T-helper 1 cell treated with Interleukin-12 subunit alpha and Interleukin-12 subunit beta and Interleukin-4 antibody, amounts not matched to agents 30 μg/mL and 1 μg/mL, for 36 hours (primary cell): ENCODE measurements around the gene HSPG2.
"Not testable (repeated sequence)": the region's sequence is repeated elsewhere in the genome, so short reads cannot be mapped to it uniquely, and the experiment has no call there.

Source experiments
- H3K27ac Mint-ChIP-seq: one replicate; pipeline ENCODE4 v1.8.0; 2021; ENCODE audit warnings: mild to moderate bottlenecking, mixed read lengths
- H3K27me3 Mint-ChIP-seq: one replicate; pipeline ENCODE4 v1.8.0; 2021; ENCODE audit warnings: low read depth, mixed read lengths
- H3K36me3 Mint-ChIP-seq: one replicate; pipeline ENCODE4 v1.8.0; 2021; ENCODE audit warnings: low read depth, mixed read lengths
- H3K4me1 Mint-ChIP-seq: one replicate; pipeline ENCODE4 v1.8.0; 2021; ENCODE audit warnings: low read depth, mixed read lengths
- H3K4me3 Mint-ChIP-seq: one replicate; pipeline ENCODE4 v1.8.0; 2021; ENCODE audit warnings: mild to moderate bottlenecking, moderate library complexity, mixed read lengths
- H3K9me3 Mint-ChIP-seq: one replicate; pipeline ENCODE4 v1.8.0; 2021; ENCODE audit warnings: mixed read lengths

The HSPG2 gene

DNA sequence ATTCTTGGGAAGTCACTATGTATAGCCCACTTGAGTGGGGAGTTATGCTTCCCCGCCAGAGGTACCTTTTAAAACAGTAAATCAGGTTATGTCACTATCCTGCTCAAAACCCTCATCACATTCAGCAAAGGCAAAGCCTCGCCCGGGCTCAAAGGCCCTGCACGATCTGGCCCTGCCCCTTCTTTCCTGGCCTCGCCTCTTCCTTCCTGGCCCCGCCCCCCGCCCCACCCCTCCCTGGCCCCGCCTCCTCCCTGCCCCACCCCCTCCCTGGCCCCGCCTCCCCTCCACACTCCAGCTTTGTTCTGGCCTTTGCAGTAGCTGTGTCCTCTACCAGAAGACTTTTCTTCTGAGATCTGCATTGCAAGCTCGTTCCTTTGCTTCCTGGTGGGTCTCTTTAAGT, 118.5 kb downstream of the HSPG2 start:
- H3K36me3 Mint-ChIP-seq: no peaks in the 10 kb centered on the region
- peak overlapping the region; percentile 15 for H3K27ac Mint-ChIP-seq
- no peaks in the 10 kb centered on the region for H3K9me3 Mint-ChIP-seq
- H3K4me1 Mint-ChIP-seq: peaks cover 5% of the 10 kb centered on the region
- H3K27me3 Mint-ChIP-seq: peaks cover 6% of the 10 kb centered on the region
- no peak overlapping the region for H3K4me3 Mint-ChIP-seq

DNA sequence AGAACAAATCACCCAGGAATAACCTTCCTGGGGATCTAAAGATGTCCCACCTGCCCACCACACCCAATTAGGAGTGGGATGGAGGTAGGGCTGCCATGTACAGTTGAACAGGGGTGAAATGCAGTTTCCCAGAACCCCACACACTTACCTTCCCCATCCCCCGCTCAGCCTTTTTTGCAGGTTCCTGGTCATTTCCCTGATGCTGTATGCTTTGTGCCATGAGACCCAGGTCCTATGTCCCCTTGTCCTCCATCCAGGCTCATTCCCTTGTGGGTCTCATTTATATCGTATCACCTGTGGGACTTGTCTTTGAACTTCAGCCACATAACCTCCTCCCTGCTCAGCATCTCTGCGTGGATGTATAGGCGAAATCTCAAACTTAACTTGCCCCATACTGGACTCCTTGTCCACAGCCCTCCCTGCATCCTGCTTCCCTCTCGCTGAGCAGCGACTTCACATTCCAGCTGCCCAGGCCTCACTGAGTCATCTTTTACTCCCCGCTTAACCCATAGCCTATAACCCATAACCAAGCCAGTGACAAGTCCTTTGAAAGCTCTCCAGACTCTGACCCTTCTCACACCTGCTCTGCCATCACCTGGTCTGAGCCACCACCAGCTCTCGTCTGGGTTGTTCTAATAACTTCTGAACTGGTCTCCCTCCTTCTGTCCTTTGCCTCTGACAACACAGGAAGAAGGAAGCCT, 120.4 kb downstream of the HSPG2 start:
- no peak overlapping the region for H3K27ac Mint-ChIP-seq
- no peaks in the 10 kb centered on the region for H3K9me3 Mint-ChIP-seq
- no peak overlapping the region for H3K4me3 Mint-ChIP-seq
- peaks cover 5% of the 10 kb centered on the region for H3K4me1 Mint-ChIP-seq
- H3K36me3 Mint-ChIP-seq: no peaks in the 10 kb centered on the region
- peaks cover 14% of the 10 kb centered on the region for H3K27me3 Mint-ChIP-seq

DNA sequence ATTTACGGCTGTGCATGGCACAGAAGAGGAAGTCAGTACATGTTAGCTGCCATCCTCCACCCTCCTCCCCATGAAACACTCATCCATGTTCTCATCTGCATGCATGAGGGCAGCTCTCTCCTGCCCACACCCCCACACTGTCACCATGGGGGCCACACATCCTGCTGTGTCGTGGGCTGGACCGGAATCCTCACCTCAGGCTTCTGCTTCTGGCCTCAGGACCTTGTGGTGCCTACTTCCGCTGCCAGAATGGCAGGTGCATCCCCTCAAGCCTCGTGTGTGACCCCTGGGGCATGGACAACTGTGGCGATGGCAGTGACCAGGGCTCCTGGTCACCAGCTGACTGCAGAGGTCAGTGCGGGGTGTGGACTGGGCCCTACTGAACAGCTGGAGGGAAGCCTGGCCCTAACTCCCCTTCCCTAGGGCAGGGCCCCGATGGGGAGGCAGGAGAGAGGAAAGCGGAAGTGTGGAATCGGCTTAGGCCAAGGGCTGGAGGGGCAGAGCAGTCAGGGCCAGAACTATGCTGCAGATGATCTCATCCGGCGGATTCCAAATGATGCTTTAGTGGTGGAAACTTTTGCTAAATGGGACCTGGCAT, 121.3 kb downstream of the HSPG2 start:
- H3K27ac Mint-ChIP-seq: no peak overlapping the region
- H3K36me3 Mint-ChIP-seq: no peaks in the 10 kb centered on the region
- H3K27me3 Mint-ChIP-seq: peaks cover 14% of the 10 kb centered on the region
- H3K4me3 Mint-ChIP-seq: no peak overlapping the region
- H3K4me1 Mint-ChIP-seq: peaks cover 5% of the 10 kb centered on the region
- no peaks in the 10 kb centered on the region for H3K9me3 Mint-ChIP-seq

DNA sequence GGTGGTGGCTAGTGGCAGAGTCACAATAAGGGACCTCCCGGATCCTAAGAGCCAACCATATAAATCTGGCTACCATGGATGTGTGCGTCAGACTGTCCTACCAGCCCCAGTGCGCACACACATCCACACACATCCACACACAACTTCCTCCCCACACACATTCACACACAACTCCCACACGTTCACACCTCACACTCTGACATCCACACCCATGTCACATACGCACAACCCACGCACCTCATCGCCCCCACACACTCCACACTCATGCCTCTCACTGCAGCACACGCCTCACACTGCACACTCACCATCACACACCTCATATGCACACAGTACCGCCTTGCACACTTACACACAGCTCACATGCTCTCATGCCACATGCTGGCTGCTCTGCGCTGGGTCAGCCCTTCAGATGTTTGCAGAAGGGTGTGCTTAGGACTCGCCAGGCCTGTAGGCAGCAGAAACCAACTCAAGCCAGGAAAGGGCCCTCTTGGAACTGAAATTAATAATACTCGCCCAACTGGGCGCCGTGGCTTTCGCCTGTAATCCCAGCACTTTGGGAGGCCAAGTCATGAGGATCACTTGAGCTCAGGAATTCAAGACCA, 122.0 kb downstream of the HSPG2 start:
- Mint-ChIP-seq H3K27ac (no peak overlapping the region), H3K36me3 (no peaks in the 10 kb centered on the region), H3K9me3 (no peaks in the 10 kb centered on the region), H3K4me1 (peaks cover 5% of the 10 kb centered on the region), H3K27me3 (peaks cover 14% of the 10 kb centered on the region), H3K4me3 (peak overlapping the region; percentile 45)

DNA sequence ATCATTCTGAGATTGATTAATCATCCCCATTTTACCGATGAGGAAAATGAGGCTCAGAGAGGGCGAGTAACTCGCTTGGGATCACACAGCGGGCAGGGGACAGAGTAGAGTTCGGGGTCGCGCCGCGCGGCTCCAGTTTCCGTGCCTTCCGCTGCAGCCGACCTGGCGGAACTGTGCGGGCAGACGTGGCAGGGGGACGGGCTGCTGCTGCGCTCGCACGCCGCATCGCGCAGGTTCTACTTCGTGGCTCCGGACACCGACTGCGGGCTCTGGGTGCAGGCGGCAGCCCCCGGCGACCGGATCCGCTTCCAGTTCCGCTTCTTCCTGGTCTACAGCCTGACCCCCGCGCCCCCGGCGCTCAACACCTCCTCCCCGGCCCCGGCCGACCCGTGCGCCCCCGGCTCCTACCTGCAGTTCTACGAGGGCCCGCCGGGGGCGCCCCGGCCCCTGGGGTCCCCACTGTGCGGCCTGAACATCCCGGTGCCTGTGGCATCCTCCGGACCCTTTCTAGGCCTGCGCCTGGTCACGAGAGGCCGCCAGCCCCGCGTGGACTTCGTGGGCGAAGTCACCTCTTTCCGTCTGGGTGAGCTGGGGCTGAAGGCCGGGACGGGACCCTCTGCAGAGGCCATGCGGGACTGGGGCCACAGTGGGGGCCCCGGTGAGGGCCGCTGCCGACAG, 122.7 kb downstream of the HSPG2 start:
- Mint-ChIP-seq H3K36me3 (no peaks in the 10 kb centered on the region), H3K27ac (no peak overlapping the region), H3K27me3 (peaks cover 14% of the 10 kb centered on the region), H3K4me1 (peaks cover 5% of the 10 kb centered on the region), H3K9me3 (no peaks in the 10 kb centered on the region), H3K4me3 (no peak overlapping the region)

DNA sequence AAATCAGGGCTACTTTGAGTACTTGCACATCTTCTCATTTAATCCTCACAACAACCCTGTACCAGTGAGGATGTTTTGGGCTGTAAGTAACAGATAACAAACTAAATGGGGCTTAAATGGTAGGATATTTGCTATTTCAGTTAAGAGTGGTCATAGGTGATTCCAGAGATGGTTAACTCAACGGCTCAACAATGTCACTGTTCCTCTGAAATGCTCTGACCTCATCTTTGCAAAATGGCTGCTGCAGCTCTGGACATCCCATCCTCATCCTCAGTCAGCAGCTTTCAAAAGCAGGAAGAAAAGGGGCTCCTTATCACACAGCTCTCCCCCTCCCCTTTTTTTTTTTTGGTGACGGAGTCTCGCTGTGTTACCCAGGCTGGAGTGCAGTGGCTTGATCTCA, 123.6 kb downstream of the HSPG2 start:
- Mint-ChIP-seq H3K4me1 (peaks cover 3% of the 10 kb centered on the region), H3K27me3 (peaks cover 14% of the 10 kb centered on the region), H3K9me3 (no peaks in the 10 kb centered on the region), H3K36me3 (no peaks in the 10 kb centered on the region), H3K27ac (no peak overlapping the region), H3K4me3 (no peak overlapping the region)

DNA sequence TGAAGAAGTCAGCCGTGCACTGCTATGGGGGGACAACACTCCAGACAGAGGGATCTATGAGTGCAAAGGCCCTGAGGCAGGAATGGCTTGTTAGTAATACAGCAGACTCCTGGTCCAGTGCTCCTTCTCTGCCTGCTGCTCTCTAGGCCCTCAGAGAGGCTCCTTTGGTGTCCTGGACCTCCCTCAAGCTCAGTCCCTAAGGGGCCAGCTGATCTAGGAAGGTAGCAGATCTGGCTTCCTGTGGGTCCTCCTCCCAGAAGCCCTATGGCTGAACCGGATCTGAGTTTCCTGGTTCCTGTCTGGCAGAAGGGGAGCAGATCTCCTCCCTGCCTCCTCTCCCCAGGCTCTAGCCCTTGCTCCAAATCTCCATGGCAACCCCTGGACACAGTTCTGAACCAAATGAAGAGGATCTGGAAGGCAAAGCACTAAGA, 125.2 kb downstream of the HSPG2 start, which contains the start of gene LDLRAD2:
TSS of gene LDLRAD2 (plus strand) at position 391 of the 431 bp plus-strand sequence. CDS start 187 bp downstream, outside the sequence.
- Mint-ChIP-seq H3K27ac (no peak within 1 kb of the TSS), H3K4me3 (no peak within 1 kb of the TSS), H3K9me3 (no peaks in the 10 kb centered on the region), H3K27me3 (peaks cover 14% of the 10 kb centered on the region), H3K36me3 (no peaks in the 10 kb centered on the region), H3K4me1 (peaks cover 2% of the 10 kb centered on the region)

DNA sequence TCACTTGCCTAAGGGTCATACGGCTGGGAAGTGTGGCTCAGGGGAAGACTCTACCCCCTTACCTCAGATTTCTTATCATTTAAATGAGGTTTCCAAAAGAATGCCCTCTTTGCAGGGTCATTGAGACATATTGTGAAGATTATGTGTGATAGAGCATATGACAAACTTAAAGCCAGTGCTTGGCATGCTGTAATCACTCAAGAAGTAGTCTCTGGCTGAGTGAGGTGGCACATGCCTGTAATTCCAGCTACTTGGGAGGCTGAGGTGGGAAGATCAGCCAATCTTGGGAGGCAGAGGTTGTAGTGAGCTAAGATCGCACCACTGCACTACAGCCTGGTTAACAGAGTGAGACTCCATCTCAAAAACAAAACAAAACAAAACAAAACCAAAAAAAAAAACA, 132.6 kb downstream of the HSPG2 start:
- no peaks in the 10 kb centered on the region for H3K36me3 Mint-ChIP-seq
- no peak overlapping the region for H3K4me3 Mint-ChIP-seq
- H3K27me3 Mint-ChIP-seq: no peaks in the 10 kb centered on the region
- no peak overlapping the region for H3K27ac Mint-ChIP-seq
- H3K4me1 Mint-ChIP-seq: no peaks in the 10 kb centered on the region
- no peaks in the 10 kb centered on the region for H3K9me3 Mint-ChIP-seq

DNA sequence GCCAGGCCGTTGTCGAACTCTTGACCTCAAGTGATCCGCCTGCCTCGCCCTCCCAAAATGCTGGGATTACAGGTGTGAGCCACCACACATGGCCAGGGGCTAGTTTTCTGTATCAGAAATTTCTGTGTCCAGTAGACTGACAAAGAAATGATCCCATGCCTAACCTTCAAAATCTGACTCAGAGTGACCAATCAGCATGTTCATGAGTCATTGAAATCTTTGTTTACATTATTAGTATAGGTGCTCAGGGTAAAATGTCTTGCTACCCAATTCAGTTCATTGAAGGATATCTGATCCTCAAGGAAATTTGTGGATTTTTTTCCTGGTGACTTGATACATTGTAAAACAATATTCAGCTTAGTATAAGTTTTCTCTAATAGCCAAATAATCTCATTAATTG, 136.0 kb downstream of the HSPG2 start:
- no peaks in the 10 kb centered on the region for H3K4me1 Mint-ChIP-seq
- H3K27me3 Mint-ChIP-seq: no peaks in the 10 kb centered on the region
- H3K4me3 Mint-ChIP-seq: no peak overlapping the region
- no peaks in the 10 kb centered on the region for H3K9me3 Mint-ChIP-seq
- H3K27ac Mint-ChIP-seq: no peak overlapping the region
- H3K36me3 Mint-ChIP-seq: no peaks in the 10 kb centered on the region

DNA sequence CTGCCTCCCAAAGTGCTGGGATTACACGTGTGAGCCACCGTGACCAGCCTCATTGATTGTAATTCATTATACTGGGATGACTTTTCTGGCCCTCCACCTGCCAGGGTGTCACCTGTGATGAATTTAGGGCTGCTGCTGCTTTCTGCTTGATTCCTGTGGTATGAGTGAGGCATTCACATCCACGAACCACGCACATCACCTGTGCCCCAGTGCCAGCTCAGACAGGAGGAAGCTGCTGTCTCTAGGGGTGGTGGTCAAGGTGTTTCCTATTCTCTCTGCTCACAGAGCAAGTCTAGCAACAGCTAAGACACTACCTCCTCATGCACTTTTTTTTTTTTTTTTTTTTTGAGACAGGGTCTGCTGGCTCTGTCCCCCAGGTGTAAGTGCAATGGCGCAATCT, 137.4 kb downstream of the HSPG2 start:
- Mint-ChIP-seq H3K9me3 (peaks cover 9% of the 10 kb centered on the region), H3K27me3 (no peaks in the 10 kb centered on the region), H3K4me3 (no peak overlapping the region), H3K4me1 (no peaks in the 10 kb centered on the region), H3K27ac (no peak overlapping the region), H3K36me3 (peaks cover 2% of the 10 kb centered on the region)

DNA sequence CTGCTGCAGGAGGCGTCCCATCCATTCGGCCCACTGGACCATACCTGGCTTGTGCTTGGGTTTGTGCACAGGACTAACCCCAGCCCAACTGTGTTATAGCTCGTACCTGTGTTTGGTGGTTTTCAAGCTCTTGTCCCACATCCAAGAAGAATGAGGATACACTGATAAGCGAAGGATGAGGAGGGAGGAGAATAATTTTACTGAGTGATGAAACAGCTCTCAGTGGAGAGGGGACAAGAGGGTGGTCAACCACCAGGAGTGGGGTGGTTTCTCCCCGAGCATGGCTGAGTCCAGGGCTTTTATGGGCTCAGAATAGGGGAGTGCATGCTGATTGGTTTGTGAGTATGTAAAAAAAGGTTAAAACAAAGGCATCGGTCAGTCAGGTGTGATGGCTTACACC, 142.0 kb downstream of the HSPG2 start:
- no peak overlapping the region for H3K4me3 Mint-ChIP-seq
- peaks cover 2% of the 10 kb centered on the region for H3K36me3 Mint-ChIP-seq
- no peak overlapping the region for H3K27ac Mint-ChIP-seq

DNA sequence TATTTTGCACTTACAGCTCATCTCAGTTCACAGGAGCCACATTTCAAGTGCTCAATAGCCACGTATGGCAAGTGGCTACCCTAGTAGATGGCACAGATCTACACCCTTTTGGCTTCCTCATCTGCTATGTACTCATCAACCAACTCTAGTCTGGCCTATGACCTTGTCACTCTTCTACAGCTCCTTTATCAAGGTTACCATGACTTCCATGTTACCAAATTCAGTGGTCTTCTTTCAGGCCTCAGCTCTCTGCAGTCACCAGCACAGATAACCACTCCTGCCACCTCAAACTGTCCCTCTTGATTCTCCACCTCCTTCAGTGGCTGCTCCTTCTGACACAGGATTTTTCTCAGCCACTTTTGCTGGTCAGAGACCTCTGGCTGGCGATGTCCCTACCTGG, 142.5 kb downstream of the HSPG2 start:
- H3K27ac Mint-ChIP-seq: no peak overlapping the region
- H3K4me3 Mint-ChIP-seq: no peak overlapping the region
- no peaks in the 10 kb centered on the region for H3K27me3 Mint-ChIP-seq
- H3K4me1 Mint-ChIP-seq: peaks cover 2% of the 10 kb centered on the region
- H3K9me3 Mint-ChIP-seq: peaks cover 12% of the 10 kb centered on the region
- peaks cover 2% of the 10 kb centered on the region for H3K36me3 Mint-ChIP-seq

More for the DNA sequence above, 142.0 kb downstream of the HSPG2 start:
- no peaks in the 10 kb centered on the region for H3K27me3 Mint-ChIP-seq
- H3K4me1 Mint-ChIP-seq: peaks cover 2% of the 10 kb centered on the region
- peaks cover 12% of the 10 kb centered on the region for H3K9me3 Mint-ChIP-seq

DNA sequence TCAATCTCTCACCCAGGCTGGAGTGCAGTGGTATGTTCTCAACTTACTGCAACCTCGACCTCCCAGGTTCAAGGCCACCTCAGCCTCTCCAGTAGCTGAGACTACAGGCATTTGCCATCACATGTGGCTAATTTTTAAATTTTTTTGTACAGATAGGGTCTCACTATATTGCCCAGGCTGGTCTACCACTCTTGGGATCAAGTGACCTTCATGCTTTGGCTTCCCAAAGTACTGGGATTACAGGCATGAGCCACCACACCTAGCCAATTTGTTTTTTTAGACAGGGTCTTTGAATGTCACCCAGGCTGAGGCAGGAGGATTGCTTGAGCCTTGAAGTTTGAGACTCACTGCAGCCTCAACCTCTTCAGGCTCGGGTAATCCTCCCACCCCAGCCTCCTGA, 144.0 kb downstream of the HSPG2 start:
- peaks cover 2% of the 10 kb centered on the region for H3K36me3 Mint-ChIP-seq
- H3K9me3 Mint-ChIP-seq: peaks cover 12% of the 10 kb centered on the region
- peaks cover 2% of the 10 kb centered on the region for H3K4me1 Mint-ChIP-seq
- no peak overlapping the region for H3K4me3 Mint-ChIP-seq
- H3K27ac Mint-ChIP-seq: no peak overlapping the region
- H3K27me3 Mint-ChIP-seq: peaks cover 4% of the 10 kb centered on the region

DNA sequence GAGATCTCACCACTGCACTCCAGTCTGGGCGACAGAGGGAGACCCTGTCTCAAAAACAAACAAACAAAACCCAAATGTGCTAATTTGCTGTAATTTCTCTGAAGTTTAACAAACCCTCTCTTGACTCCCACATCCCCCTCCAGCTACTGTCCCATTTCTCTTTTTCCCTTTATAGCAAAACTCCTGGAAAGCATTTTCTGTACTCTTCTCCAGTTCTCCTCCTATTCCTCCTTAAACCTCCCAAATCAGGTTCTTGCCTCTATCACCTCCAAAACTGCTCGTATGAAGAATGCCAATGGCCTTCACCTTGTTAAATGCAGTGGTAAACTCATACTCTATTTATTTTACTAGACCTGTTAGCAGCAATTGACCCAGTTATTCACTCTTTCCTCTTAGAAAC, 150.5 kb downstream of the HSPG2 start:
- Mint-ChIP-seq H3K9me3 (no peaks in the 10 kb centered on the region), H3K4me3 (no peak overlapping the region), H3K27me3 (peaks cover 6% of the 10 kb centered on the region), H3K27ac (no peak overlapping the region), H3K36me3 (no peaks in the 10 kb centered on the region), H3K4me1 (peaks cover 11% of the 10 kb centered on the region)

DNA sequence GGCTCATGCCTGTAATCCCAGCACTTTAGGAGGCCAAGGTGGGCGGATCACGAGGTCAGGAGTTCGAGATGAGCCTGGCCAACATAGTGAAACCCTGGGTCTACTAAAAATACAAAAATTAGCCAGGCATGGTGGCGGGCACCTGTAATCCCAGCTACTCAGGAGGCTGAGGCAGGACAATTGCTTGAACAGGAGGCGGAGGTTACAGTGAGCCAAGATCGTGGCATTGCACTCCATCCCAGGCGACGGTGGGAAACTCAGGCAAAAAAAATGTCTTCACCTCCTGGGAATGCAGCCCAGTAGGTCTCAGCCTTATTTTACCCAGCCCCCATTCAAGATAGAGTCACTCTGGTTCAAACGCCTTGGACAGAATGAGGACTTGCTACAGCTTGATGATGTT, 151.3 kb downstream of the HSPG2 start:
- H3K4me3 Mint-ChIP-seq, H3K9me3 Mint-ChIP-seq, H3K4me1 Mint-ChIP-seq, H3K36me3 Mint-ChIP-seq, H3K27ac Mint-ChIP-seq, H3K27me3 Mint-ChIP-seq: not testable (repeated sequence)
